Measurements from ENCODE around the gene EGFR. TPM values are rescaled to one million over a fixed set of nuclear protein-coding genes. Genes with fewer than 3 reads are reported as not detected.

Gene EGFR
- total RNA-seq, 1 donor from 2014 or later: 62.7 TPM

DNA sequence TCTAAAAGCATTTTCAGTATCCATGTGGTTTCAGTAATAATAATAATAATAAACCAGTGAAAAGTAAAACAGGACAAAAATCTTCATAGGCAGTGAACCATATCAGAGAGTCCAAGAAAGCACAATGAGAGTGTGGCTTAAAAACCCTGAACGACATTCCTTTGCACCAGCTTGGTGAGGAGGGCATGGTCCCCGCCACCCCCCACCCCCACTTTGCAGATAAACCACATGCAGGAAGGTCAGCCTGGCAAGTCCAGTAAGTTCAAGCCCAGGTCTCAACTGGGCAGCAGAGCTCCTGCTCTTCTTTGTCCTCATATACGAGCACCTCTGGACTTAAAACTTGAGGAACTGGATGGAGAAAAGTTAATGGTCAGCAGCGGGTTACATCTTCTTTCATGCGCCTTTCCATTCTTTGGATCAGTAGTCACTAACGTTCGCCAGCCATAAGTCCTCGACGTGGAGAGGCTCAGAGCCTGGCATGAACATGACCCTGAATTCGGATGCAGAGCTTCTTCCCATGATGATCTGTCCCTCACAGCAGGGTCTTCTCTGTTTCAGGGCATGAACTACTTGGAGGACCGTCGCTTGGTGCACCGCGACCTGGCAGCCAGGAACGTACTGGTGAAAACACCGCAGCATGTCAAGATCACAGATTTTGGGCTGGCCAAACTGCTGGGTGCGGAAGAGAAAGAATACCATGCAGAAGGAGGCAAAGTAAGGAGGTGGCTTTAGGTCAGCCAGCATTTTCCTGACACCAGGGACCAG is 172.5 kb downstream of the EGFR start:
- Histone ChIP-seq H3K4me3 (no peak overlapping the region), H3K27me3 (ENCODE audit: low read depth) (no peaks in the 10 kb centered on the region), H3K9me3 (no peaks in the 10 kb centered on the region), H3K4me1 (peaks cover 39% of the 10 kb centered on the region), H3K36me3 (peaks cover 30% of the 10 kb centered on the region), H3K27ac (no peak overlapping the region)
- no peak for ATAC-seq
- intact Hi-C loops (cut with DNase I): no loop called here
- DNase-seq: no peak
- TF ChIP-seq, protein P1, sequence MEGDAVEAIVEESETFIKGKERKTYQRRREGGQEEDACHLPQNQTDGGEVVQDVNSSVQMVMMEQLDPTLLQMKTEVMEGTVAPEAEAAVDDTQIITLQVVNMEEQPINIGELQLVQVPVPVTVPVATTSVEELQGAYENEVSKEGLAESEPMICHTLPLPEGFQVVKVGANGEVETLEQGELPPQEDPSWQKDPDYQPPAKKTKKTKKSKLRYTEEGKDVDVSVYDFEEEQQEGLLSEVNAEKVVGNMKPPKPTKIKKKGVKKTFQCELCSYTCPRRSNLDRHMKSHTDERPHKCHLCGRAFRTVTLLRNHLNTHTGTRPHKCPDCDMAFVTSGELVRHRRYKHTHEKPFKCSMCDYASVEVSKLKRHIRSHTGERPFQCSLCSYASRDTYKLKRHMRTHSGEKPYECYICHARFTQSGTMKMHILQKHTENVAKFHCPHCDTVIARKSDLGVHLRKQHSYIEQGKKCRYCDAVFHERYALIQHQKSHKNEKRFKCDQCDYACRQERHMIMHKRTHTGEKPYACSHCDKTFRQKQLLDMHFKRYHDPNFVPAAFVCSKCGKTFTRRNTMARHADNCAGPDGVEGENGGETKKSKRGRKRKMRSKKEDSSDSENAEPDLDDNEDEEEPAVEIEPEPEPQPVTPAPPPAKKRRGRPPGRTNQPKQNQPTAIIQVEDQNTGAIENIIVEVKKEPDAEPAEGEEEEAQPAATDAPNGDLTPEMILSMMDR (IDR thresholded peaks at IDR 0.05): no peak

DNA sequence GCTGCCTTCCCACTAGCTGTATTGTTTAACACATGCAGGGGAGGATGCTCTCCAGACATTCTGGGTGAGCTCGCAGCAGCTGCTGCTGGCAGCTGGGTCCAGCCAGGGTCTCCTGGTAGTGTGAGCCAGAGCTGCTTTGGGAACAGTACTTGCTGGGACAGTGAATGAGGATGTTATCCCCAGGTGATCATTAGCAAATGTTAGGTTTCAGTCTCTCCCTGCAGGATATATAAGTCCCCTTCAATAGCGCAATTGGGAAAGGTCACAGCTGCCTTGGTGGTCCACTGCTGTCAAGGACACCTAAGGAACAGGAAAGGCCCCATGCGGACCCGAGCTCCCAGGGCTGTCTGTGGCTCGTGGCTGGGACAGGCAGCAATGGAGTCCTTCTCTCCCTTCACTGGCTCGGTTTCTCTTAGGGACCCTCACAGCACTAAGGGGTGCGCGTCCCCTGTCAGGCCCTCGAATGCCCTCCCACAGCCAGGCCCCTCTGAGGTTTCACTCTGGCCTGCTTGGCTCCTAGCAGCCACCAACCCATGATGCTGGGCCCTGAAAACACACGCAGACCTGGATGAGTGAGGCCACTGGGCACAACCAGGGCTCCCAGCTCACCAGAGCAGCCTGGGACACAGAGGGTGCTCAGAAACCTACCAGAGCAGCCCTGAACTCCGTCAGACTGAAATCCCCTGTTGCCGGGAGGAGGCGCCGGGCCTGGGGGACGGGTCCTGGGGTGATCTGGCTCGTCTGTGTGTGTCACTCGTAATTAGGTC is 173.3 kb downstream of the EGFR start:
- peak in 1 of 2 donors; percentile 4 for ATAC-seq
- Histone ChIP-seq H3K27me3 (ENCODE audit: low read depth) (no peaks in the 10 kb centered on the region), H3K27ac (peak overlapping the region; percentile 31), H3K4me1 (peaks cover 39% of the 10 kb centered on the region), H3K36me3 (peaks cover 23% of the 10 kb centered on the region), H3K4me3 (no peak overlapping the region), H3K9me3 (no peaks in the 10 kb centered on the region)
- TF ChIP-seq, protein P1 (IDR thresholded peaks at IDR 0.05): no peak
- intact Hi-C loops (cut with DNase I): no loop called here
- no peak for DNase-seq

DNA sequence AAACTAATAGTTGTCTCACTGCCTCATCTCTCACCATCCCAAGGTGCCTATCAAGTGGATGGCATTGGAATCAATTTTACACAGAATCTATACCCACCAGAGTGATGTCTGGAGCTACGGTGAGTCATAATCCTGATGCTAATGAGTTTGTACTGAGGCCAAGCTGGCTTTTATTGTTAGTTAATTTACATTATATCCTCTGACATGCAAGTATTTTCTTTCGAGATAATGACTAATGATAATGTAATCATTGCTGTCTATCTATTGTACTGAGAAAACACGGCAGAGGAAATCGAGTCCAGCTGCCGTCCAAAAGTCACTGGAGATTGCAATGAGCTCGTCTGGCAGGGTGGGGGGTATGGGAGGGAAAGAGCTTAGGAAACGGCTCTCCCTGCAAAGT is 173.9 kb downstream of the EGFR start:
- Histone ChIP-seq H3K9me3 (no peaks in the 10 kb centered on the region), H3K36me3 (peaks cover 17% of the 10 kb centered on the region), H3K27ac (no peak overlapping the region), H3K4me3 (no peak overlapping the region), H3K4me1 (peaks cover 35% of the 10 kb centered on the region), H3K27me3 (ENCODE audit: low read depth) (no peaks in the 10 kb centered on the region)
- TF ChIP-seq, protein P1 (IDR thresholded peaks at IDR 0.05): no peak
- DNase-seq (no peak), ATAC-seq (no peak)
- intact Hi-C loops (cut with DNase I): no loop called here

DNA sequence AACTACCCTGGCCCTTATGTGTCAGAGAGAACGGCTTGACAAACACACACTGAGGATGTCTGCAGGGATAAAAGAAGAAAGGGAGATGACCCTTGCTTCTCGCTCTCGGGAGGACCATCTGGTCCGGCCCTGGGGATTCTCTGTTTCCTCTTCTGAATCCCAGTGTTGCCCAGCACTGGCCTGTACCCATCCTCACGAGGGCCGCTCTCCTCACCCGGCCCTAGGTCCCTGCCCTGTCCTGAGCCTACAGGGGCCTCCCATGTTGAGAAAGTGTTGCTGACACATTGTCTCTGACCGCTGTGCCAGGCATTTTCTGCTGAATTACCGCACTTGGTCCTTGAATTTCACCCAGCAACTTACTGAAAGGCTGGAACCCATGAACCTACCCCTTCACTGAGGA is 174.4 kb downstream of the EGFR start:
- intact Hi-C loops (cut with DNase I): no loop called here
- ATAC-seq (no peak), DNase-seq (no peak)
- peaks cover 17% of the 10 kb centered on the region for H3K36me3 ChIP-seq
- H3K4me3 ChIP-seq: no peak overlapping the region
- H3K27me3 ChIP-seq (ENCODE audit: low read depth): no peaks in the 10 kb centered on the region
- no peaks in the 10 kb centered on the region for H3K9me3 ChIP-seq
- peaks cover 31% of the 10 kb centered on the region for H3K4me1 ChIP-seq
- TF ChIP-seq, protein P1 (IDR thresholded peaks at IDR 0.05): no peak
- H3K27ac ChIP-seq: peak overlapping the region; percentile 43

DNA sequence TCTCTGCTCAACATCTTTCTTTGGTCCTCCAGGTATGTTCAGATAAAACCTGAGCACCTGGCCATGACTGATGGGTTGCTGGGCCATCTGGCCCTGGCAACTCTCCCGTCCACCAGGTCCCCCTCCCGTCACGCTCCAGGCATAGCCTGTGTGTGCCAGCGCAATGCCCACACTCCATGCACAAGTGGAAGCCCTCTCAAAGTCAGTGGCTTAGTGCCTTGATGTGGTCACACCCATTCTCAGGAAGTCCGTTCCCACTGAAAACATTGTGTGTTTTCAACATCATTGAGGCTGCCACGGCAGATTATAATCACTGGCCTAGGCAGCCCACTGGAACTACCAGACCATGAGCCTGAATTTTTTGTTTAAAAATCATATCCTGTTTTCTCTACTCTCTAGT is 175.7 kb downstream of the EGFR start:
- DNase-seq (peak; percentile 71), ATAC-seq (peak; percentile 89 to 90)
- TF ChIP-seq, protein P1 (IDR thresholded peaks at IDR 0.05): no peak
- H3K4me3 ChIP-seq: no peak overlapping the region
- no peaks in the 10 kb centered on the region for H3K27me3 ChIP-seq (ENCODE audit: low read depth)
- H3K27ac ChIP-seq: peak overlapping the region; percentile 53
- no peaks in the 10 kb centered on the region for H3K9me3 ChIP-seq
- intact Hi-C loops (cut with DNase I): no loop called here
- H3K4me1 ChIP-seq: peaks cover 19% of the 10 kb centered on the region
- H3K36me3 ChIP-seq: peaks cover 27% of the 10 kb centered on the region
